H9 (cell line): ENCODE results near the gene TEKT5. TPM values are rescaled to one million over a fixed set of nuclear protein-coding genes. Genes with fewer than 3 reads are reported as not detected.

Experiments used
- DNase-seq: peaks from one replicate; pipeline ENCODE4 v3.0.0-alpha.2; 2017
- H2AFZ ChIP-seq: one replicate; pipeline ENCODE4 v1.6.1; 2013; ENCODE audit warnings: mild to moderate bottlenecking, low read length, control low read depth, moderate library complexity
- H2AK5ac ChIP-seq: 2 replicates; pipeline ENCODE4 v1.6.1; 2013; ENCODE audit warnings: low read length, control low read depth, mixed read lengths; ENCODE audit not compliant: insufficient read length
- H2BK120ac ChIP-seq: one replicate; pipeline ENCODE4 v1.6.1; 2013; ENCODE audit warnings: low read depth, mild to moderate bottlenecking, low read length, control low read depth, inconsistent platforms; ENCODE audit not compliant: poor library complexity, severe bottlenecking
- H2BK12ac ChIP-seq: 2 replicates; pipeline ENCODE4 v1.6.1; 2013; ENCODE audit warnings: low read length, control low read depth, mixed read lengths, low read depth; ENCODE audit not compliant: insufficient read length
- H2BK15ac ChIP-seq: 2 replicates; pipeline ENCODE4 v1.6.1; 2013; ENCODE audit warnings: low read depth, low read length, control low read depth
- H2BK20ac ChIP-seq: one replicate; pipeline ENCODE4 v1.6.1; 2013; ENCODE audit warnings: low read depth, mild to moderate bottlenecking, low read length, control low read depth, inconsistent platforms; ENCODE audit not compliant: poor library complexity, severe bottlenecking
- H2BK5ac ChIP-seq: 2 replicates; pipeline ENCODE4 v1.6.1; 2013; ENCODE audit warnings: low read length, control low read depth, mixed read lengths; ENCODE audit not compliant: insufficient read length
- H3K14ac ChIP-seq: 2 replicates; pipeline ENCODE4 v1.6.1; 2013; ENCODE audit warnings: low read length, control low read depth; ENCODE audit not compliant: insufficient read depth
- H3K18ac ChIP-seq: 2 replicates; pipeline ENCODE4 v1.6.1; 2013; ENCODE audit warnings: low read depth, mild to moderate bottlenecking, mixed read lengths, low read length, control low read depth; ENCODE audit not compliant: insufficient read length
- H3K23ac ChIP-seq: 2 replicates; pipeline ENCODE4 v1.6.1; 2013; ENCODE audit warnings: low read length, control low read depth, mixed read lengths, low read depth; ENCODE audit not compliant: insufficient read length
- H3K23me2 ChIP-seq: 2 replicates; pipeline ENCODE4 v1.6.1; 2013; ENCODE audit warnings: low read depth, mild to moderate bottlenecking, mixed read lengths, low read length, control low read depth; ENCODE audit not compliant: insufficient read length, poor library complexity, severe bottlenecking
- H3K27ac ChIP-seq: 2 replicates; pipeline ENCODE4 v1.5.1; 2013; ENCODE audit warnings: low read length, control low read depth, mixed read lengths, low read depth; ENCODE audit not compliant: insufficient read length
- H3K27me3 ChIP-seq: 2 replicates; pipeline ENCODE4 v1.6.1; 2013; ENCODE audit warnings: low read length, control low read depth, inconsistent platforms; ENCODE audit not compliant: insufficient read depth
- H3K4ac ChIP-seq: 2 replicates; pipeline ENCODE4 v1.6.1; 2013; ENCODE audit warnings: low read depth, mild to moderate bottlenecking, control low read depth, inconsistent platforms, low read length, moderate library complexity
- H3K4me1 ChIP-seq: 2 replicates; pipeline ENCODE4 v1.6.1; 2013; ENCODE audit warnings: low read length, control low read depth, inconsistent platforms; ENCODE audit not compliant: insufficient read depth
- H3K4me2 ChIP-seq: 2 replicates; pipeline ENCODE4 v1.6.1; 2013; ENCODE audit warnings: low read length, control low read depth, mixed read lengths; ENCODE audit not compliant: insufficient read length, insufficient read depth
- H3K56ac ChIP-seq: 2 replicates; pipeline ENCODE4 v1.6.1; 2013; ENCODE audit warnings: low read depth, mild to moderate bottlenecking, mixed read lengths, low read length, control low read depth; ENCODE audit not compliant: insufficient read length
- H3K79me1 ChIP-seq: 2 replicates; pipeline ENCODE4 v1.6.1; 2013; ENCODE audit warnings: low read depth, mild to moderate bottlenecking, moderate library complexity, low read length, control low read depth, inconsistent platforms; ENCODE audit not compliant: insufficient read depth, poor library complexity, severe bottlenecking
- H3K79me2 ChIP-seq: 2 replicates; pipeline ENCODE4 v1.6.1; 2013; ENCODE audit warnings: low read length, control low read depth, inconsistent platforms; ENCODE audit not compliant: insufficient read depth
- H3K9ac ChIP-seq: 2 replicates; pipeline ENCODE4 v1.6.1; 2013; ENCODE audit warnings: low read length, control low read depth, mixed read lengths; ENCODE audit not compliant: insufficient read length; ENCODE audit errors: extremely low read depth
- H3K9me3 ChIP-seq: one replicate; pipeline ENCODE4 v1.6.1; 2013; ENCODE audit warnings: low read depth, low read length, inconsistent platforms; ENCODE audit not compliant: control insufficient read depth
- H3T11ph ChIP-seq: one replicate; pipeline ENCODE4 v1.6.1; 2013; ENCODE audit warnings: mild to moderate bottlenecking, low read length, control low read depth, inconsistent platforms
- H4K20me1 ChIP-seq: one replicate; pipeline ENCODE4 v1.6.1; 2013; ENCODE audit not compliant: control insufficient read depth, insufficient read length, insufficient read depth
- H4K5ac ChIP-seq: 2 replicates; pipeline ENCODE4 v1.6.1; 2013; ENCODE audit warnings: low read depth, mild to moderate bottlenecking, mixed read lengths, low read length, control low read depth; ENCODE audit not compliant: insufficient read length
- H4K8ac ChIP-seq: replicated peaks from 2 replicates; pipeline ENCODE4 v1.6.1; 2013; ENCODE audit warnings: low read length, control low read depth, mixed read lengths, low read depth; ENCODE audit not compliant: insufficient read length
- H4K91ac ChIP-seq: 2 replicates; pipeline ENCODE4 v1.6.1; 2013; ENCODE audit warnings: low read depth, mild to moderate bottlenecking, moderate library complexity, mixed read lengths, low read length, control low read depth; ENCODE audit not compliant: insufficient read length
- H3K27ac Mint-ChIP-seq, 3 experiments: 2 replicates in 2 of 3; 3 replicates in 1 of 3; pipeline ENCODE4 v1.8.0; 2020 to 2021; ENCODE audit warnings: mixed read lengths in 3 of 3, mild to moderate bottlenecking in 1 of 3, moderate library complexity in 1 of 3
- H3K27me3 Mint-ChIP-seq: 2 replicates; pipeline ENCODE4 v1.8.0; 2021; ENCODE audit warnings: low read depth, mild to moderate bottlenecking, moderate library complexity, mixed read lengths
- H3K36me3 Mint-ChIP-seq, 3 experiments: 2 replicates in 2 of 3; 3 replicates in 1 of 3; pipeline ENCODE4 v1.8.0; 2020 to 2021; ENCODE audit warnings: low read depth in 3 of 3, mixed read lengths in 3 of 3; ENCODE audit not compliant: insufficient read depth in 1 of 3
- H3K4me1 Mint-ChIP-seq, 2 experiments: 2 replicates each; pipeline ENCODE4 v1.8.0; 2020; ENCODE audit warnings: mixed read lengths in 2 of 2
- H3K4me3 Mint-ChIP-seq, 2 experiments: 2 replicates in 1 of 2; 3 replicates in 1 of 2; pipeline ENCODE4 v1.8.0; 2020 to 2021; ENCODE audit warnings: mild to moderate bottlenecking in 2 of 2, mixed read lengths in 2 of 2, moderate library complexity in 1 of 2
- H3K9me3 Mint-ChIP-seq, 2 experiments: 2 replicates in 1 of 2; 3 replicates in 1 of 2; pipeline ENCODE4 v1.8.0; 2020; ENCODE audit warnings: mild to moderate bottlenecking in 2 of 2, mixed read lengths in 2 of 2, moderate library complexity in 1 of 2
- CTCF ChIP-seq: fragments of 200-600 bp; sonication (generic); conservative IDR thresholded peaks from 3 replicates; pipeline ENCODE4 v1.8.0; 2021; ENCODE audit warnings: antibody characterized with exemption, mild to moderate bottlenecking
- WGBS: extraction: QIAGEN DNeasy Blood & Tissue Kit; methylation state at CpG from one replicate; pipeline ENCODE4 v1.1.7; 2013; ENCODE audit warnings: missing lambda C conversion rate, low lambda C conversion rate, mixed read lengths; ENCODE audit not compliant: insufficient read length; ENCODE audit errors: extremely low coverage; 5-methylcytosine and 5-hydroxymethylcytosine counted together
- total RNA-seq: library from RNA; stranded (reverse); gene quantifications from 2 replicates; pipeline ENCODE4 v1.2.1, GENCODE V29; 2021

Gene TEKT5
- total RNA-seq, 1 experiment from 2014 or later = 0.31 TPM

GRCh38 chr16:10579965-10580882 is 114.5 kb downstream of the TEKT5 start, which contains the start of gene EMP2:
Gene EMP2 (minus strand): TSS chr16:10580598. CDS start chr16:10547617, 32,981 bp downstream.
- H3K9ac ChIP-seq = peak within 1 kb of the TSS; percentile 9
- H3K23me2 ChIP-seq = peaks cover 3% of the 10 kb centered on the region
- no CpG with 5 or more reads among the region's 91 CpGs for WGBS
- peak within 1 kb of the TSS; percentile 53 for H3K4me2 ChIP-seq
- H3K14ac ChIP-seq = peak within 1 kb of the TSS; percentile 43; the same call in 1 of the 2 replicates
- no peak within 1 kb of the TSS for H2BK12ac ChIP-seq
- H3K4me1 Mint-ChIP-seq = peaks cover 52 to 73% of the 10 kb centered on the region in 2 experiments
- H4K91ac ChIP-seq = no peak within 1 kb of the TSS
- H4K5ac ChIP-seq = no peak within 1 kb of the TSS
- no peaks in the 10 kb centered on the region for H3K79me1 ChIP-seq
- no peaks in the 10 kb centered on the region for H4K20me1 ChIP-seq
- H2BK15ac ChIP-seq = no peak within 1 kb of the TSS
- peaks cover 24% of the 10 kb centered on the region for H3K27me3 Mint-ChIP-seq
- no peak within 1 kb of the TSS for H2AFZ ChIP-seq
- peak within 1 kb of the TSS; percentile 66 to 84 for H3K4me3 Mint-ChIP-seq
- H3K79me2 ChIP-seq = no peaks in the 10 kb centered on the region
- peak; percentile 74 for TF ChIP-seq CTCF
- peak within 1 kb of the TSS in 2 of 3 experiments; percentile 54 to 70; a peak in 3 of 7 replicates for H3K27ac Mint-ChIP-seq
- no peak within 1 kb of the TSS for H3K18ac ChIP-seq
- no peak within 1 kb of the TSS for H2BK5ac ChIP-seq
- H3K27ac ChIP-seq = no peak within 1 kb of the TSS
- H2BK20ac ChIP-seq = no peak within 1 kb of the TSS
- H2AK5ac ChIP-seq = no peak within 1 kb of the TSS
- H4K8ac ChIP-seq = no peak within 1 kb of the TSS
- no peak within 1 kb of the TSS for H3K4ac ChIP-seq
- H3K9me3 Mint-ChIP-seq = peaks cover 0 to 7% of the 10 kb centered on the region in 2 experiments; a peak in 4 of 5 replicates
- H3K23ac ChIP-seq = no peak within 1 kb of the TSS
- H3T11ph ChIP-seq = no peak within 1 kb of the TSS
- H3K4me1 ChIP-seq = peaks cover 12% of the 10 kb centered on the region; the same call in 1 of the 2 replicates
- no peaks in the 10 kb centered on the region for H3K27me3 ChIP-seq
- DNase-seq = peak; percentile 83
- no peak within 1 kb of the TSS for H3K56ac ChIP-seq
- H3K9me3 ChIP-seq = no peaks in the 10 kb centered on the region
- H2BK120ac ChIP-seq = no peak within 1 kb of the TSS
- peaks cover 0 to 4% (median 2%) of the 10 kb centered on the region in 3 experiments; a peak in 2 of 7 replicates for H3K36me3 Mint-ChIP-seq
